Measurements from ENCODE around the gene ERC2.
"Not testable (repeated sequence)": the region's sequence is repeated elsewhere in the genome, so short reads cannot be mapped to it uniquely, and the experiment has no call there.

Gene ERC2

DNA sequence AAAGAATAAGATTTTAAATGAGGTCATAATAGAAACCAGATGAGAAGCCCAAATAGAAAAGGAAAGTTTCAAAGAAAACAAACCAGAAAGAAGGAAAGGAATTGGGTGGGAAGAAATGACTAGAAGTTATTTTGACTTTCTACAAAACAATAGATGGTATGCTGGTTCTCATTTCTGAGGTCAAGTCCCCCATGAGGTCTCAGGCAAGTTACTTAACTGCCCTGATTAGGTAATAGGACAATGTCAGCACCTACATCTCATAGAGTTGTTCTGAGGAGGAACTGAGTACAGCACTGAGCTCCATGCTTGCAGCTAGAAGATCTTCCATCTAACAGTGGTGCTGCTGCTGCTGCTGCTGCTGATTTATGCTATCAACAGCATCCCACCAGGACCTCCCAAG lies 185.9 kb downstream of the ERC2 start:
- Histone ChIP-seq H3K4me3 (ENCODE audit: low read length) (no peak overlapping the region), H3K9me3 (ENCODE audit: low read length) (peaks cover 17% of the 10 kb centered on the region), H3K36me3 (ENCODE audit: insufficient read depth, low read length) (no peaks in the 10 kb centered on the region), H3K4me1 (ENCODE audit: insufficient read depth, low read length) (no peaks in the 10 kb centered on the region), H2AFZ (ENCODE audit: low read depth, low read length) (no peak overlapping the region), H3K27me3 (ENCODE audit: insufficient read depth, low read length) (no peaks in the 10 kb centered on the region)

DNA sequence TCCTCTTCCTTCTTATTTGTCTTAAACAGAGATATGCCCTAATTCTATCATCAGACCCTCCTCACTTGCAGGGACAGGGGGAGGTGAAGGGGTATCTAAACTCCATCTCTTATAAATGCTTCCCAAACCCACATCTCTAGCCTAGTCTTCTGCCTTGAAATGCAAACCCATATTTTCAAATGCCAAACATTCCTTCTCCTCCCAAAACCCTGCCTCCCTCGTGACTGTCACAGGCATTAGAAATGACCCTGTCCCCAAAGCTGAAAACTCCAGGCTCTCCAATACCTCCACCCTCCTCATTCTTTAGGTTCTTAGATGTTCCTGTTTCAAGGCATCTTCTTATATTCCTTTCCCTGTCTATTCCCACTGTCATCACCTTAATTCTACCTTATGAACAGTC lies 191.0 kb downstream of the ERC2 start:
- Histone ChIP-seq H2AFZ (ENCODE audit: low read depth, low read length) (no peak overlapping the region), H3K4me1 (ENCODE audit: insufficient read depth, low read length) (no peaks in the 10 kb centered on the region), H3K9me3 (ENCODE audit: low read length) (peaks cover 15% of the 10 kb centered on the region), H3K36me3 (ENCODE audit: insufficient read depth, low read length) (no peaks in the 10 kb centered on the region), H3K4me3 (ENCODE audit: low read length) (no peak overlapping the region), H3K27me3 (ENCODE audit: insufficient read depth, low read length) (no peaks in the 10 kb centered on the region)

DNA sequence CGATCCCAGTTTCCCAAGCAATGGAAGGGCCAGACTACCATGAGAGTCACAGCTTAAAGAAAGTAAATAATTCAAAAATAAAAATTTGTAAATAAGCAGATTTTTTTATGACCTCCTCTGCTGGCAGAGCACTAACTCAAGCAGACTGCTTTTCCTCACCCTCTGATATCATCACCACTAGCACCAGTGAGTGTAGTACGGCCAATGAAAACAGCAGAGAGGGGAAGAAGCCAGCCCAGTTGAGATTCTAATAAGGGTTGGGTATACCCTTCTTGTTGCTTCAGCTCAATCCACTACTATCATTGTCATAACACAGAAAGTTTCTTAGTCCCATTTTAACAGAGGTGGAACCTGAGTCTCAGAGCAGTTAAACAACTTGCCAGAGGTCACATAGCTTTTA lies 193.1 kb downstream of the ERC2 start:
- Histone ChIP-seq H3K4me1 (ENCODE audit: insufficient read depth, low read length) (no peaks in the 10 kb centered on the region), H3K4me3 (ENCODE audit: low read length) (no peak overlapping the region), H3K36me3 (ENCODE audit: insufficient read depth, low read length) (no peaks in the 10 kb centered on the region), H2AFZ (ENCODE audit: low read depth, low read length) (no peak overlapping the region), H3K9me3 (ENCODE audit: low read length) (peaks cover 10% of the 10 kb centered on the region), H3K27me3 (ENCODE audit: insufficient read depth, low read length) (no peaks in the 10 kb centered on the region)

DNA sequence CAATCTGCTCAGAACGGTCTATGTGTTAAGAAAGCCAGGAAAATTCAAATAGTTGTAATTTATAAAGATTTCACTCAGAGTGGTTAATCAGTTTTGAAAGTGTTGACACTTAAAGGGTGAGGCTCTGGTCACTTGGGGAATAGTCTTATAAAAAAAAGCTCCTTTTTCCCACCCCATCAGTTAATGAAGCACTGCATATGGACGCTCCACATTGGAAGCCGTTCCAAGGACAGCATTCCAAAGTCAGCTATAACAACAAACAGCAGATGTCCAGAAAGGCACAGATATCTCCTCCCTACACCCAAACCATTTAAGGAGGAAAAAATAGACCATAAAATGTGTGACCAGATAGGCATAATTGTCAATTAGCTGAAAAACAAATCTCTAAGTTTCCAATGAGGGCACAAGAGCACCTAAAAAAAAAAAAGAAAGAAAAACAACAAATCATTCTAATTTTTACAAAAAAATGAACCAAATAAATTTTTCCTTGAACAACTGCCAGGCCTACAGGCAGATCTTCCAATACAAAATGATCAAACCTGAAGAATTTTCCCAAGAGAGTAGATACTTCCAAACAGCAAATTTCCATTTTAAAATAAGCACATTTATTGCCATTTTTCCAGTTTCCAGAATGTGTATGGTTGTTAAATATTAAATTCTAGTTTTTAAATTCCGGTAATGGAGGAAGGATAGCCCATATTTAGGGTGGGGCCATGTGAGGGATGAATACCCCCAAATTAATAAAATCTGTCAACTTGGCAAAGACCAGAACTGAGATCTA lies 198.3 kb downstream of the ERC2 start:
- Histone ChIP-seq H2AFZ (ENCODE audit: low read depth, low read length) (no peak overlapping the region), H3K9me3 (ENCODE audit: low read length) (no peaks in the 10 kb centered on the region), H3K4me1 (ENCODE audit: insufficient read depth, low read length) (no peaks in the 10 kb centered on the region), H3K4me3 (ENCODE audit: low read length) (no peak overlapping the region), H3K27me3 (ENCODE audit: insufficient read depth, low read length) (no peaks in the 10 kb centered on the region), H3K36me3 (ENCODE audit: insufficient read depth, low read length) (no peaks in the 10 kb centered on the region)

DNA sequence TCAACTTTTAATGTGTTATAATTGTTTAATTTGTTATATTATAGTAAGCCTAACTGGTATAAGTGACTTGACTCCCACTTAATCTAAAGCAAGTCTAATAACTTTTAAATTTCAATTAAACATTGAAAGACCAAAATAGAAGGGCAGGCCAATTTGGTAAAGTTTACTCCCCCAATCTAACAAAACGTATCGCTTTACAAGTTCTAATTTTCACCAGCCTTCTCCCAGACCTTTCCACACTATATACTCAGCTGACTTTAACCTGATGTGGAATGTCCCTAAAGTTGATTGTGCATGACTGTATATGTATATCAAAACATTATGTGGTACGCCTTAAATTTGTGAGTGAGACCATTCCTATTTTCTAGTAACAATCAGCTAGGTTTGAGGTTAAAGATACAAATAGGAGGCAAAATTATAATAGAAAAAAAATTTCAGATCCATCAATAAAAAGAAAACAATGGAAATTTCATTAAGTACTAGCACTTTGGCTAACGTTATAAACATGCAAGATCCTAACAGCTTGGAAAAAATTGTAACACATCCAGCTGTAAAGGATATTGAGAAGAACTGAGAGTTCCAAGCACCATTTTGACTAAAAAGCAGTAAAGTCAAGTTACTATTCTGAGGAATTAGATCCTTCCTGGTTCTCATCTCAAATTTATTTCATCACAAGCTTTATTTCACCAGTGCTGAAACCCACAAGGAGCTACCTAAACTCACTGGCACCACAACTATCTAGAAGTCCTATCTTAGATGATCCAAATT lies 199.5 kb downstream of the ERC2 start:
- Histone ChIP-seq H3K27me3 (ENCODE audit: insufficient read depth, low read length) (no peaks in the 10 kb centered on the region), H3K36me3 (ENCODE audit: insufficient read depth, low read length) (no peaks in the 10 kb centered on the region), H3K4me1 (ENCODE audit: insufficient read depth, low read length) (no peaks in the 10 kb centered on the region), H3K4me3 (ENCODE audit: low read length) (no peak overlapping the region), H3K9me3 (ENCODE audit: low read length) (no peaks in the 10 kb centered on the region), H2AFZ (ENCODE audit: low read depth, low read length) (no peak overlapping the region)

DNA sequence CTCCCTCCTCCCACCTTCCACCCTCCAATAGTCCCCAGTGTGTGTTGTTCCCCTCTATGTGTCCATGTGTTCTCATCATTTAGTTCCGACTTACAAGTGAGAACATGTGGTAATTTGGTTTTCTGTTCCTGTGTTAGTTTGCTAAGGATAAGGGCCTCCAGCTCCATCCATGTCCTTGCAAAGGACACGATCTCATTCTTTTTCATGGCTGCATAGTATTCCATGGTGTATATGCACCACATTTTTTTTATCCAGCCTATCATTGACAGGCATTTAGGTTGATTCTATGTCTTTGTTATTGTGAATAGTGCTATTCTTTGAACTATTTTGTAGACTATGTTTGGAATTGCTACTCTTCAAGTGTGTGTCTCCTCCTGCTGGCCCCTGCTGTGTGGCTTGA lies 206.4 kb downstream of the ERC2 start:
- not testable (repeated sequence) for H3K36me3 ChIP-seq (ENCODE audit: insufficient read depth, low read length); H3K4me1 ChIP-seq (ENCODE audit: insufficient read depth, low read length); H2AFZ ChIP-seq (ENCODE audit: low read depth, low read length); H3K27me3 ChIP-seq (ENCODE audit: insufficient read depth, low read length); H3K4me3 ChIP-seq (ENCODE audit: low read length); H3K9me3 ChIP-seq (ENCODE audit: low read length)

DNA sequence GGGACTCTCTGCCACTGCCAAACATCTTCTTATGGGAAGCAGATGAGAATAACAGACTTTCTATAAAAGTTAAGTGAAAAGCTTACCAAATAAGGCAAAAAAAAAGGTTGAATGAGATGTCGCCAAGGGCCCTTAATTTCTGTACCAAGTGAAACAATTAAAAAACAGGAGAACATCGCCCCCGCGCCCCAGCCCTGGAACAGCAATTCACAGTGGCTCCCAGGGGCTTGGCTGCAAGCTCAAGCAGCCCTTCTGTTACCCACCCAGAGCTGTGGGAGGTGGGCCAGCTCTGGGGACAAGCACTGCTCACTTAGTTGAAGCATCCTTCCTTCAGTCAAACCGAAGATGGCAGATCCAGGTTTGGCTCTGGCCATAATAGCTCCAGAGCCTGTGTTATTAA lies 208.0 kb downstream of the ERC2 start:
- Histone ChIP-seq H3K9me3 (ENCODE audit: low read length) (no peaks in the 10 kb centered on the region), H2AFZ (ENCODE audit: low read depth, low read length) (no peak overlapping the region), H3K4me1 (ENCODE audit: insufficient read depth, low read length) (no peaks in the 10 kb centered on the region), H3K4me3 (ENCODE audit: low read length) (no peak overlapping the region), H3K36me3 (ENCODE audit: insufficient read depth, low read length) (no peaks in the 10 kb centered on the region), H3K27me3 (ENCODE audit: insufficient read depth, low read length) (no peaks in the 10 kb centered on the region)

DNA sequence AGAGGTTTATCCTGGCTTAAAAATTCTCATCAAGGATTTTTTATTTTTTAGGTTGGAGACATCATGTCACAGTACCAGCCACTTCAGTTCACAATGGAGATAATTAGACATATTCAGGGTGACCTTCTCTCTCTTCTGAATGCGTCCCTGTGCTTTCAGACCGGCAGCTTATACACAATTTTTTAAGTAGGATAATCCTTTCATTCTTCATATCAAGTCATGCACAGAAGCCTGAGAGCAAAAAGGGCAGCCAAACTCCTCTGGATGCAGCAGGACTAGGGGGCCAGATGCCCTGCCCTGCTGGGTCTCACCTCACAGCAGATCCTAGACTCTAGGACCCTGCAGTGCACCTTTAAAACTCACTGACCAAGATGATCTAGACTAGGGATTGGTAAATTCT lies 210.4 kb downstream of the ERC2 start:
- Histone ChIP-seq H3K27me3 (ENCODE audit: insufficient read depth, low read length) (no peaks in the 10 kb centered on the region), H3K9me3 (ENCODE audit: low read length) (no peaks in the 10 kb centered on the region), H2AFZ (ENCODE audit: low read depth, low read length) (no peak overlapping the region), H3K4me1 (ENCODE audit: insufficient read depth, low read length) (no peaks in the 10 kb centered on the region), H3K36me3 (ENCODE audit: insufficient read depth, low read length) (no peaks in the 10 kb centered on the region), H3K4me3 (ENCODE audit: low read length) (no peak overlapping the region)

DNA sequence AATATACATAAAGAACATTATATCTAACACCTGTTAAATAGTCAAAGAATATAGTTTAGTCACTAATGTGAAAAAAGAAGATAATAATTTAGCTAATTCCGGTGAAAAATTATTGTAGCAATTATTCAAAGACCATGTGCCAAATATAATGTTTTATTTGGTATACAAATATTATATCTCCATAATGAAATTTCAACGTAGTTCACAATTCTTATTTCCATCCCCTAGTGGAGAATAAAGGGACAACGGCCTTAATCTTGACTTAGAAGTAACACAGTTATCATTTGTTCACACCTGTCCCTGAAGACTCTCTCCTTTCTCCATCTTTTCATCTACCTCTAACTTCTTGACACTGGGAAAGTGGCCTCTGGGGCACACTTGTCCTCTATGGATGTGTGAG lies 213.4 kb downstream of the ERC2 start:
- H3K4me3 ChIP-seq (ENCODE audit: low read length) = no peak overlapping the region
- H3K4me1 ChIP-seq (ENCODE audit: insufficient read depth, low read length) = no peaks in the 10 kb centered on the region
- H3K36me3 ChIP-seq (ENCODE audit: insufficient read depth, low read length) = no peaks in the 10 kb centered on the region
- H3K27me3 ChIP-seq (ENCODE audit: insufficient read depth, low read length) = no peaks in the 10 kb centered on the region
- H2AFZ ChIP-seq (ENCODE audit: low read depth, low read length) = no peak overlapping the region
- H3K9me3 ChIP-seq (ENCODE audit: low read length) = no peaks in the 10 kb centered on the region

DNA sequence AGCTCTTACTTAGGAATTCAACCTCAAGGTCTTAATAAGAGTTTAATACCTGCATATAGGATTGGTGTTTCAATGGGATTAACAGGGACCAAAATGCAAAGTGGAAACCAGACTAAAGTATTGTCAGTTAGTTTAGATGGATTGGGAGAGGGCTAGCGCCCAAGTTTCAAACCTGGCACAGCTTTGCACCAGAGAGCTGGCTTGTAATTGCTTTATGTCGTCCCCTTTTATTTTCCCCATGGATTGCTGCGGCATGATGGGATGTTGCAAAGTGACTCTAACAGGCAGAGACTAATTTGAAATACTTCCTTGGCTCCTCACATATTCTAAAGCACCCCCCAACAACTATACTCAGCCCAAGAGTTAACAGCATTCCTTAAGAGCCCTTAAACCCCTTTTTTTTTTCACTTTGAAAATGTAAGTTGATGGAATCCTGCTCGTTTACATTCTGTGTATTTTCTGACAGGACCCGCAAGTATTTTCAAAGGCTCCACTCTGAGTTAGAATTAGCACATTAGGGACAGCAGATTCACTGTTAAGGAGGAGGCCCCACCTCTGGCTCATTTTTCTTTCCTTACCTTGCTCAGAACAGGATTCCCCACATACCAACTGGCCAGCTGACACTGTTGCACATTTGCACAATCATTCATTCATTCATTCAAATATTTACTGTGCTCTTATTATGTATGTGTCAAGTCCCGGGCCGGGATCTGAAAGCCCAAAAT lies 214.2 kb downstream of the ERC2 start:
- Histone ChIP-seq H3K27me3 (ENCODE audit: insufficient read depth, low read length) (no peaks in the 10 kb centered on the region), H2AFZ (ENCODE audit: low read depth, low read length) (no peak overlapping the region), H3K4me3 (ENCODE audit: low read length) (no peak overlapping the region), H3K4me1 (ENCODE audit: insufficient read depth, low read length) (no peaks in the 10 kb centered on the region), H3K9me3 (ENCODE audit: low read length) (no peaks in the 10 kb centered on the region), H3K36me3 (ENCODE audit: insufficient read depth, low read length) (no peaks in the 10 kb centered on the region)

DNA sequence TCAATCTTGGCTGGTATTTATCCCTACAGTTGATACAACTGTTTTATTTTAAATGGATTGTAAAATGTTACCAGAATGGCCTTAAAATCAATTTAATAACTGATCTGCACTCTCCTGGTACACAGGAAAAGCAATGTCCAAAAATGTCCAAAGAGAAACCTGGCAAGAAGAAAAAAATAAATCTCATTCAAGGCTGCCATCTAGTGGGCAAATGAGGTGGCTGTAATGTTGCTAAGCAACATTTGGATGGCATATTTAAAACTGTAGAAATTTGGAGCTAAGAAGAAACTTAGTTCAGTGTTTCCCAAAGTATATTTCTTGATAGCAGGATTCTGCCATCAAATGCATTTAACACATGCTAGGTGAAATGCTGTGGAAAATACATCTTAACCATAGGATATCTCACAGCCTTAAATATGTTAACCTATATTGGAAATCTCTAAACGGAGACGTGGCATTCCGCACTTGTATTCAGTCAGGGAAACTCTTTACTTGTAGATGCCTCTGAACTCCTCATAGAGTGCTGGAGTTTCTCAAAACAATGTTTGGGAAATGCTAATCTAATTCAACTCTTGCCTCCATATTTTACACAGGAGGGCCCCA lies 216.8 kb downstream of the ERC2 start:
- no peaks in the 10 kb centered on the region for H3K4me1 ChIP-seq (ENCODE audit: insufficient read depth, low read length)
- H3K9me3 ChIP-seq (ENCODE audit: low read length) = no peaks in the 10 kb centered on the region
- H3K27me3 ChIP-seq (ENCODE audit: insufficient read depth, low read length) = no peaks in the 10 kb centered on the region
- no peak overlapping the region for H3K4me3 ChIP-seq (ENCODE audit: low read length)
- no peaks in the 10 kb centered on the region for H3K36me3 ChIP-seq (ENCODE audit: insufficient read depth, low read length)
- H2AFZ ChIP-seq (ENCODE audit: low read depth, low read length) = no peak overlapping the region

DNA sequence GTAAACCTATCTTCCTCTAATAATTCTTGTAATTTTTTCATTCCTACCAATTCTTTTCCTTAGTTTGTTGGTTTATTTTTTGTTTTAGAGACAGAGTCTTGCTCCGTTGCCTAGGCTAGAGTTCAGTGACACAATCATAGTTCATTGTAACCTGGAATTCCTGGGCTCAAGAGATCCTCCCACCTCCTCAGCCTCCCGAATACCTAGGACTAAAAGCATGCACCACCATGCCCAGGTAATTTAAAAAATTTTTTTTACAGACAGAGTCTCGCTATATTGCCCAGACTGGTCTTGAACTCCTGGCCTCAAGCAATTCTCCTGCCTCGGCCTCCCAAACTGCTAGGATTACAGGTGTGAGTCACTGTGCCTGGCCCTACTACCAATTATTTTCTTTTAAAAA lies 220.2 kb downstream of the ERC2 start:
- no peaks in the 10 kb centered on the region for H3K36me3 ChIP-seq (ENCODE audit: insufficient read depth, low read length)
- no peaks in the 10 kb centered on the region for H3K27me3 ChIP-seq (ENCODE audit: insufficient read depth, low read length)
- no peak overlapping the region for H3K4me3 ChIP-seq (ENCODE audit: low read length)
- no peaks in the 10 kb centered on the region for H3K9me3 ChIP-seq (ENCODE audit: low read length)
- no peaks in the 10 kb centered on the region for H3K4me1 ChIP-seq (ENCODE audit: insufficient read depth, low read length)
- no peak overlapping the region for H2AFZ ChIP-seq (ENCODE audit: low read depth, low read length)

DNA sequence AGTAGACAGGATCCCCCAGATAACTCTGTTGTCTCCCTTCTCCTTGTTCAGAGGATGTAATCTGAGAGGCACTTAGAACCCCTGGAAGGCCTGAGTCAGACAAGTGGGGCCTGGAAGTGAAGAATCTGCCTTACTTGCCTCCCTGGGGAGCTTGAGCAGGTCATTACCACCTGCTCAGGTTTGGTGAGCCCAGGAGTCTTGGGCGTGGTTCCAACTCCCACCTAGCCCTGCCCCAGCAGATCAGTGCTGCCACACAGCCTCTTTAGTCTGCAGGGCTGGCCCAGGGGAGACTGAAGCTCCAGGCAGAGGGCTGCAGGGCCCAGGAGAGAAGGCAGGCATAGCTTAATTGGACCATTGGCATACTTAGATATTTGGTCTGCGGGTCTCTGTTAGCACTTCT lies 230.0 kb downstream of the ERC2 start:
- H3K9me3 ChIP-seq (ENCODE audit: low read length) = no peaks in the 10 kb centered on the region
- no peaks in the 10 kb centered on the region for H3K36me3 ChIP-seq (ENCODE audit: insufficient read depth, low read length)
- H3K4me1 ChIP-seq (ENCODE audit: insufficient read depth, low read length) = no peaks in the 10 kb centered on the region
- no peak overlapping the region for H2AFZ ChIP-seq (ENCODE audit: low read depth, low read length)
- no peak overlapping the region for H3K4me3 ChIP-seq (ENCODE audit: low read length)
- H3K27me3 ChIP-seq (ENCODE audit: insufficient read depth, low read length) = no peaks in the 10 kb centered on the region
